Left cardiac atrium (tissue), 4 donors: ENCODE data around the gene FKRP. TPM values are rescaled to one million over a fixed set of nuclear protein-coding genes. Genes with fewer than 3 reads are reported as not detected.
A peak's percentile ranks its signal among the peaks of the same experiment; 100 is the strongest.

Experiments
- ATAC-seq, 2 donors: fragments of 200-7000 bp; cut with Tn5 transposase; one replicate each; pipeline ENCODE4 v1.9.1; 2020; ENCODE audit warnings: mild to moderate bottlenecking in 2 of 2, moderate library complexity in 2 of 2
- DNase-seq: peaks from one replicate; pipeline ENCODE4 v3.0.0-alpha.2; 2020
- intact Hi-C, 2 donors: fragments of 100-400 bp; cut with DNase I; formaldehyde crosslinking; loops; one replicate each; pipeline versions ENCODE4 v1.14.1 to v1.15.1; 2022 to 2023
- total RNA-seq, 2 donors: library from RNA; stranded (reverse); fragmentation: NEBNext Ultra II Directional; extraction: Animal tissue kit (Norgen Biotek cat#: 25700); gene quantifications; one replicate each; pipeline ENCODE4 v1.2.1, GENCODE V29; 2021
- donor health status: DM: no; HTN: yes; CAD: no.
- donor health status: DM: no; HTN: yes; CAD: no; lungs with severe emphysema.
- donor health status: DM: yes; HTN: yes; CAD: no.
- donor health status: Dilated cardiomyopathy.

Gene FKRP
- total RNA-seq, 2 donors from 2014 or later: 12.4 to 17.3 TPM

DNA sequence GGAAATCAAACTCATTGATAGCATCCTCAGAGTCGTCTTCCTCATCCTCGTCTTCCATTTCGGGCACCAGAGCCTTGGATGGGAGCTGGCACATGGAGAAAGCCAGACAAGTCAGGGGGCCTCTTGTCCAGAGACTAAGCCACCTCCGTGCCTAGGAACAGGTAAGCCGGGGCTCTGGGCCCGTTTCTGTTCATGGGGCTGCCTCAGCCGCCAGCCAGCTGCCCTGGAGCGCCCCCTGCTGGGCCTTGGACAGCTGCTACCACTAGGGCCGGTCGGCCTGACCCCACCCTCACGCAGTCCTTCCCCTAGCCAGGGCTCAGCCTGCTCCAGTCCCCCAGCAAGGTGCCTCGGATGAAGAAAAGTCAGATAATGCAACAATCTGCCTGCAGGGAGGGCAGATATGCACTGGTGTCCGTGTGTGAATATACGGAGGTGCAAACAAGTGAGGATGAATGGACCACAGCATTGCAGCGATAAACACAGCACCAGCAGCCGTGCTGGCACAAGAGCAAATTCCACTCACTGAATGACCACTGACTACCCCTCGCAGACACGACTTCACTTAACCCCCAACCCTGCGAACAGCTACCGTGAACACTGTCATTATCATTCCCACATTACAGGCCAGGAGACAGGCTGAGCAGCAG lies 17.0 kb upstream of the FKRP start:
- peak; percentile 65 to 69 for ATAC-seq
- DNase-seq: peak; percentile 84
- intact Hi-C loops: no loop called here

DNA sequence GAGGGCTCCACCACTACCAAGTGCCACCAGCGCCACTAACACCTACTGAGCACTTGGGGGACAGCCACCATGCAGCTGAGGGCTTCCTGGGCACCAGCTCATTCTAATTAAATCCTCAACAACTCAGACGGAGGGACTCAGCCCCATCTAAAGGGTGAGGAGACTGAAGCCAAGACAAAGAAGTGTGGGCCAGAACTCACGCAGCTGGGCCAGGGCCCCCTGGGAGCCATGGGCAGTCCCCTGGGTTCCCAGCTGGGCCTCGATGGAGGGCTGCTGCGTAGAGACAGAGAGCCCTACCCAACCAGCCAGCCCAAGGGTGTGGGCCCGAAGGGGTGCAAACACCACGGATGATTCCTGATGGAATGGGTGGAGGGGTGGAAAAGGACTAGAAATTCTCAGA lies 16.2 kb upstream of the FKRP start:
- ATAC-seq (no peak), DNase-seq (no peak)
- intact Hi-C loops: no loop called here

DNA sequence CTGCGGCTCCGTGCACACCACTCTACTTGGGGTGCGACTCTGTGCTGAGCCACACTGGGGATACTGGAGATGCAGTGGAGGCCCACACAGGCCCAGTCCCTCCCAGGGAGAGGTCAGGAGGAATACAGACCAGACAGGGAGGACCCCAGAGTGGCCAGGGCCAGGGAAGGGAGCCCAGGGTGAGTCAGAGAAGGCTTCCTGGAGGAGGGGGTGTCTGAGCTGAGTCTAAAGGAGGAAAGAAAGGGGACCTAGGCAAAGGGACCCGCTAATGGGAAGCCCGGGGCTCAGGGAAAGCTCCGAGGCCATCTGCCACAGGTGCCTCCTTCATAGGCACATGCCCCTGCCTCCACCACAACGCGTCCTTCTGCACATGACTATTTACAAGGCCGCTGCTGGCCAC lies 15.7 kb upstream of the FKRP start:
- ATAC-seq (no peak), DNase-seq (no peak)
- intact Hi-C loops: no loop called here

DNA sequence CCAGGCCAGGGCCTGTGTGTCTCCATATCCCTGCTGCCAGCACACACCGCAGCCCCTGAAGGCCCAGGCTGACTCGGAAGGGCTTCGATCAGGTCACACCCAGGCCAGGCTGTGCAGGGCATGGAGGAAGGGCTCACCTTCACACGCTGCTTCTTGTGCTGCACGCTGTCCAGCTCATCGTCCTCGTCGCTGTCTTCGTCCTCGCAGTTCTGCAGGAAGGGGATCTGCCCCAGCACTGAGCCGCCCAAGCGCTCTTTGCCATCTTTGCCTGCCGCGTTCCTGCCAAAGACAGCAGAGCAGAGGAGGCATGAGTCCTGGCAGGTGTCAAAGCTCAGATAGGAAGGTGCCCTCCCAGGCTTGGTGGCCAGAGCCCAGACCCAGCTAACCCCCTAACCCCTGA lies 15.3 kb upstream of the FKRP start:
- intact Hi-C loops: no loop called here
- no peak for ATAC-seq
- DNase-seq: no peak

GRCh38 chr19:46731007-46731501 lies 14.8 kb upstream of the FKRP start:
- peak in 1 of 2 donors; percentile 21 for ATAC-seq
- intact Hi-C loops: no loop called here
- no peak for DNase-seq

GRCh38 chr19:46731584-46731983 lies 14.3 kb upstream of the FKRP start:
- DNase-seq (no peak), ATAC-seq (peak in 1 of 2 donors; percentile 4)
- intact Hi-C loops: no loop called here

DNA sequence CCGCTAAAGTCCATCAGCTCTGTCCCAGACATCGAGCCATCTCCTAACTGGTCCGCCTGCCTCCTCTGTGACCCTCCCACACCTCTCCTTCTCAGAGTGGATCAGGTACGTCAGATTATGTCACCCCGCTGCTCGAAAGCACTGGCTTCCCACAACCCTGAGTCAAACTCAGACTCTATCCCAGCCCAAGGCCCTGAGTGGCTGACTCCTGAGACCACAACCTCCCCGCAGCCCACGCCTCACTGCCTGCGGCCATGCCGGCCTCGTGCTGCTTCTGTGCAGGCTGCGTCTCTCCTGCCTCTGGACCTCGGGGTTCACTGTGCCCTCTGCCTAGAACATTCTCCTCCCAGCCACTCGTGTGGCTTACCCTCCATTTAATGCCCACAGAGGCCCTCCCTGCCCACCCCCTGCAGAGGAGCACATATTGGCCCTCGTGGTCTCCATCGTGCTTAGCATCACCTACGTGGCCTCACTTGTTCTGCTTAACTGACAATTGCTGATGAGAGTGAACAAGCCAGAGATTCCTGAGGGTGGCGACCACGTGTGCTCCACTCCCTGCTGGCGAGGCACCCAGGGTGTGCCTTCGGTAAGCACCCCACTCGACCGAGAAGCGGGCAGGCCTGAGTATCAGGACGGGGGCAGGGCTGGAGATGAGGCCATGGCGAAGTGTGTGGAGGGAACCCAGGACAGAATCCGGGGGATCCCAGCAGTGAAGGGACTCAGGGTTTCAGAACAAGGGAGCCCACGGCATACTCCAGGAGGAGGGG lies 13.5 kb upstream of the FKRP start:
- DNase-seq (no peak), ATAC-seq (no peak)
- intact Hi-C loops: no loop called here

DNA sequence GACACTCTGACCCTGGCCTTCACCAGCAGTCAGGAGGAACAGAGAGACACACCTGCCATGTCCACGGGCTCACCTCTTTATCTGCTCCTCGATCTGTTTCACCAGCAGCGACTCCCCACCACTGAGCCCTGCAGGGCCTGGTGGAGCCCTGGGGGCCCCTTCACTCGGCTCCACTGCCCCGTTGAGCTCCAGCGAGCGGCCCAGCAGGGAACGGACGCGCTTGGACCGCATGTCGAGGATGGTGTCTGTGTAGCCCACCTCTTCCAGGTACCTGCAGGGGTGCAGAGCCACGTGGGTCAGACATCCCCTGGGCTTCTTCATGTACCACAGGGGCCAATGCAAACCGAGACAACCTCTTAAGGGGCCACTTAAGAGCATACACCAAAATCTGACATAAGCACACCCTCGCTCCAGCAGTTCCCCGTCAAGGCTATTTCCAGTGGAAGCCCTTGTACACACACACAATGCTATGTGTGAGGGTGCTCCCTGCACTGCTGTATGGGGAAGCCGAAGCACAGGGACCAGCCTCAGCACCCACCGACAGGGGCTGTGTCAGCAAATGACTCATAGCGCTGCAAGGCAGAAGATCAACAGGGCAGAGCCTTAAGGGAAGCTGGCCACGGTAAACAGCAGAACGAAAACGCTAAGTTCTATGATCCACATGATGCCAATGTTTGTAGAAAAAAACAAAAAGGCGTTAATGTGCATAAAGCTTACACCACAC lies 12.7 kb upstream of the FKRP start:
- intact Hi-C loops: no loop called here
- peak in 1 of 2 donors; percentile 48 for ATAC-seq
- peak; percentile 55 for DNase-seq

DNA sequence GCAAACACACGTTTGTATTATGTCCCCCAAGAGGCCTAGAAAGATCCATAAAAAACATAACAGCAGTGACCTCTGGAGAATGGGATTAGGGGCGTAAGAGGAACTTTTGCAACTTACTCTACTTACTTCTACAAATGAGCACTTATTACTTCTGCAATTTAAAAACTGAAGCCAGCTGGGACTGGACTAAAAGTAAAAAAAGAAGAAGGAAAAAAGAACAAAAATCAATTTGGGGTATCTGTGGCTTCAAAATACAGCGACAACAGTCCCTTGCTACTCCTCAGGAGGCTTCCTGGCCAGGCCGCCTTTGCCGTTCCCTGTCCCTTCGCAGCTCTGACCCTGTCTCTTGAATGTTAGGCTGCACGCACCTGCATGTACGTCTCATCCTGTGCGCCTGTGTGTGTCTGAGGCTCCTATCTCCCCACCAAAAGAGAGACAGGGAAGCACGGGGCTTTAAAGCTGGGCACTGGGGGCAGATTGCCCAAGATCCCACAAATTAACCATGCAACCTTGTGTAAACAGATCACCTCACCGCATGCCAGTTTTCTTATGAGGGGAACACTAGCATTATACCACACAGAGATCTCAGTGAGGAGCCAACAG lies 12.1 kb upstream of the FKRP start:
- DNase-seq: no peak
- intact Hi-C loops: no loop called here
- ATAC-seq: no peak

- peak; percentile 8 to 42 for ATAC-seq
- intact Hi-C loops: loop anchor here in 1 of 2 donors (5.0 kb wide), 1 partner anchor 39 kb away; no protein-coding TSS in a partner anchor
- DNase-seq: peak; percentile 62
Observed at GRCh38 chr19:46736531-46737297, 9.1 kb upstream of the FKRP start.

DNA sequence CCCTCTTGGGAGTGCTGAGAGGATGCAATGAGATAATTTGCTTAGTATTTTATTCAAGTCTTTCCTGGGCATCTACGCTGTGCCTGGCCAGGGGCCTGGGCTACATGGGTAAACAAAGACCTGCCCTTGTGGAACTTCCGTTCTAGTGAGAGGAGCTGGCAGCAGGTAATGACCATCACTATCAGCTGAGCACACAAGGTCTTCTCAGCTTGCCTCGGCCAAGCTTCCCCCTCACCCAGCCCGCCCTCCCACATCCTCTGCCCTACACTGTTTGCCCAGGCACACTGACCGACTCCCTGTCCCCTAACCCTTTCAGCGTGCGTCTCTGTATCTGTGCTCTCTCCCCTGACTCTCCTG lies 8.6 kb upstream of the FKRP start:
- intact Hi-C loops: loop anchor here in 1 of 2 donors (5.0 kb wide), 1 partner anchor 40 kb away; no protein-coding TSS in a partner anchor
- ATAC-seq (no peak), DNase-seq (no peak)

DNA sequence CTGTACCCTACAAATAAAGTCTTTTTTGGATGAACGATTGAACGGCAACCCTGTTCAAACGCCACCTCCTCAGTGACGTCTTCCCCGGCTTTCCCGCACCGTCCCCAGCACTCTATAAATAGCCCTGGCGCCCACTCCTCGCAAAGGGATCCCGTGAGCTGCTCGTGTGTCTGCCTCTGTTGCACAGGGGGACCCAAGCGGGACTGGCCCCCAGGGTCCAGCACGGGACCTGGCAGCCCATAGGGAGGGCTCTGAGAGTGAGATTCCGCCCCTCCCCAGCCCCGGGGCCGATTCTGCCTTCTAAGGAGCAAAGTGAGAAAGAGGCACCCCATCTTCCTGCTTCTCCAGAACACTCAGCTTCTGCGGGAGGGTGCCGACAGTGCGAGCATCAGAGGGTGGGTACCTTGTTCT lies 8.1 kb upstream of the FKRP start:
- ATAC-seq (no peak), DNase-seq (no peak)
- intact Hi-C loops: loop anchor here in 1 of 2 donors (5.0 kb wide), 1 partner anchor 40 kb away; no protein-coding TSS in a partner anchor

GRCh38 chr19:46739290-46739771 lies 6.5 kb upstream of the FKRP start:
- ATAC-seq (peak; percentile 92 to 93), DNase-seq (peak; percentile 87)
- intact Hi-C loops: loop anchor here in 1 of 2 donors (5.0 kb wide), 1 partner anchor 42 kb away; no protein-coding TSS in a partner anchor

- no peak for ATAC-seq
- DNase-seq: no peak
- intact Hi-C loops: no loop called here
Observed at GRCh38 chr19:46741447-46741846, 4.4 kb upstream of the FKRP start.

DNA sequence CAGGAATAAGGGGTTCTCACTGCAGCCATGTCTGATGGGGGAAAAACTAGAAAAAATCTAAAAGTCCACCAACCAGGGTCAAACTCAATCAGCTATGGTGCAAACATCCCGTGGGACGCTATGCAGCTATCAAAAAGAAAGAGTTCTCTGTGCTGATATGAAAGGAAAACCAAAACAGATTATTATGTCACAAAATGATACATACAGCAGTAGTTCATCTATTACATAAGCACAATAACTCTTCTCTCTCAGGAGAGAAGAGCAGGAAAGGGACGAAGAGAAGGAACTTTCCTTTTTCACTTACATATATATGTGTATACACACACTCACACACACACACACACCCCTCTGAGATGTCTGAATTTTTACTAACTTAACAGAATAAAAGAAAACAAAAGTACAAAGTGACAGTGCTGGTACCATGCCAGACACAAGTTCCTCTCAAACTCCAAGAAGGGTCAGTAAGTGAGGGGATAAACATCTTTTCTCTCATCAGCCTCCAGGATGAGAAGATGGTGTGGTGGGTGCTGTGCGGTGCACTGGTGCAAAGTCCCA lies 2.9 kb upstream of the FKRP start:
- DNase-seq (no peak), ATAC-seq (no peak)
- intact Hi-C loops: no loop called here

DNA sequence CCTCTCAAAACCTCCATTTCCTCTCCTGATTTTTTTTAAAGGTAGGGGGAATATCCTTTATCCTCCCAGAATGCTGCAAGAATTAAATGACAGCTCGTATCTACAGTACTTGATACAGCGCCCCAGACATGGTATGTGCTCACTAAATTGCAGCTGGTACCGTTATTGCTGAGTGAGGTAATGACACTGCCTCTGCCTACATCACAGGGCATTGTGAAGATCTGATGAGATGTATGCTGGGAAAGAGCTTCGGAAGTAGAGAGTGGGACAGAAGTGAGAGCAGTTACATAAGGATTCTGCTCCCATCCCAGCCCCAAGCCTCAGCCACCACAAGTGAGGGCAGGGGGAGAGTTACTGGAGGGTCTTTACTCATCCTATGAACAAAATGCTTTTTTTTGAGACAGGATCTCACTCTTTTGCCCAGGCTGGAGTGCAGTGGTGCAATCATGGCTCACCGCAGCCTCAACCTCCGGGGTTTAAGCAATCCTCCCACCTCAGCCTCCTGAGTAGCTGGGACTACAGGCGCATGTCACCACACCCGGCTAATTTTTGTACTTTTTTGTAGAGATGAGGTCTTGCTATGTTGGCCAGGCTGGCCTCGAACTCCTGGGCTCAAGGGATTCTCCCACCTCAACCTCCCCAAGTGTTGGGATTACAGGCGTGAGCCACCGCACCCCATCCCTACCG lies 1.7 kb upstream of the FKRP start:
- intact Hi-C loops: no loop called here
- ATAC-seq (no peak), DNase-seq (no peak)

GRCh38 chr19:46745030-46745429 lies 827 bp upstream of the FKRP start:
- no peak for DNase-seq
- intact Hi-C loops: no loop called here
- ATAC-seq: peak in 1 of 2 donors; percentile 3
